Activated effector memory CD4-positive, alpha-beta T cell treated with anti-CD3 and anti-CD28 coated beads, Interleukin-2, amount 50 U/mL, for 16 hours (primary cell): ENCODE results near the gene CHGA.

Experiments used
- DNase-seq: peaks from one replicate; pipeline ENCODE4 v3.0.0-alpha.2; 2020

CHGA gene

DNA sequence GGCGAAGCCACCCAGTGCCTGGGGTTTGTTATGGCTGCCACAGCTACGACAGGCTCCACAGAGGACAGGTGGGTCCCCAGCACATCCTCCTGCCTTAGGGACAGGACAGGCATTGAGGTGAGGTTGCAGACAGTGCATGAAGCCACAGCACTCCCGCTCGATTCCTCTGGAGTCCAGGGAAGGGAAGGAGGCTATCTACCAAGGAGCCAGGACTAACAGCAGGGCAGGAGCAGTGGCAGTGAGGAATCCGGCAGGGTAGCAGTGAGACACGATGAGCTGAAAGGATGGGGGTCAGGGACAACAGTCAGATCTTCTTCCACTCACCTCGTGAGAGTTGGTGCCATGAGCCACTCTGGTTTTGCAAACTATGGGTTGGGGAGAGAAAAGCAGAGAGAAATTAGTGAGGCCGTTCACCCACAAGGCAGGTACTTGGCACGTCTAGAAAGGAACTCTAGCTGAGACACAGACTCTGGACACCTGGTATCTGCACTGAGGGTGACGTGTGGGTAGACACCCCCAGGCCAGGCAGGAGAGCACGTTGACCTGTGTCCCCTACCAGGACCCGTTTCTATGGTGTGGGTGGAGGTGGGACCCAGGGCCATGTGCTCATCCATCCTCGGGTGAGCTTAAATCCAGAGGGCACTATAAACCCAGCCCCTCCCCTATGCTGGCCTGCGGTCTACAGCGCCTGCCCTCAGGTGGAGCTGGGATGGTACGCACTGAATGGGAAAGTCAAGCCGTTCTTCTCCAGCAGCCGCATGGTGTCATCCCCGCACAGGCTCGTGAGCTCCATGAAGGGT lies 39.3 kb downstream of the CHGA start:
- DNase-seq: no peak

DNA sequence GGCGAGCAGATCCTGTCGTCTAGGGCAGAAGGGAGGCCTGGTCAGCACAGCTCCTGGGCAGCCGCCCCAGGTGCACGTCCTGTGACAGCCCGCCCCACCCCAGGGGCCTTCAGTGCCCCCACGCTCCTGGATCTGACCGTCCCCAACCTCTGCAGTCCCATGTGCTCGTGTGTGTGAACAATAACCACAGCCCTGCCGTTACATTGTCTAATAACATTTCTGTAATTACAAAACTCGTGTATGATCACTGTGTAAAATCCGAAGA lies 39.8 kb downstream of the CHGA start:
- no peak for DNase-seq

DNA sequence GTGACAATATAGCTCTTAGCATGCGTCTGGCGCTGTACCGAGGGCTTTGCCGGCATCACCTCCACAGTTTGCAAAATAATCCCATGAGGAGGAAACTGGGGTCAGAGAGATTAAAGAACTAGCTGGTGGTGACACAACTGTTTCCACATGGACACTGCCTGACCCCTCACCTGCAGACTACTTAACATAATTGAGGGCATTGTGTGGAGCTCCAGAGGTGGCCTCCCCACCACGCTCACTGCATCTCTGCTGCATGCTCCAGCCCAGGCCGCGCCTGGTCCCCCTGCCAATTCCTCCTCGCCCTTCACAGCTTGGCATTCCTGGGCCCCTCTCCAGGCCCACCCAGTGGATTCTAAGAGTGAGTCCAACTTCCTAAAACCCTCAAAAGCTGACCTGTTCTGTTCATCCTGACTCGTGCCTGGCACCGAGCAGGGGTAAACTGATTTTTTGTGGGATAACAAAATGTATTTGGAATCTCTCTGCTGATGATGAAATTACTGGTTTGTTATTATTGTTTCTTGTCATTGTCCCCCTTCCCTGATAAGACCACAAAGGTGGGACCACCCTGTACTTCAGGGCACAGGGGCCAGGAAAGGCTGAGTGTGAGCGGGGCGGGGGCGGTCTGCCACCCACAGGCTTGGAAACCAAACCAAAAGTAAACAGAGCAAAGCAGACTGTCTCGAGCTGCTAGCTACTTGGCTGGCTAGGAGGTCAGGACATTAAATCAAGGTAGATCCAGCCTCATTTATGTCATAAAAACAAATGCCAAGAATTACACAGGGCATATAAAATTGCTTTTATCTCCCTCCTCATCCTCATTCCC lies 40.6 kb downstream of the CHGA start:
- DNase-seq: no peak

DNA sequence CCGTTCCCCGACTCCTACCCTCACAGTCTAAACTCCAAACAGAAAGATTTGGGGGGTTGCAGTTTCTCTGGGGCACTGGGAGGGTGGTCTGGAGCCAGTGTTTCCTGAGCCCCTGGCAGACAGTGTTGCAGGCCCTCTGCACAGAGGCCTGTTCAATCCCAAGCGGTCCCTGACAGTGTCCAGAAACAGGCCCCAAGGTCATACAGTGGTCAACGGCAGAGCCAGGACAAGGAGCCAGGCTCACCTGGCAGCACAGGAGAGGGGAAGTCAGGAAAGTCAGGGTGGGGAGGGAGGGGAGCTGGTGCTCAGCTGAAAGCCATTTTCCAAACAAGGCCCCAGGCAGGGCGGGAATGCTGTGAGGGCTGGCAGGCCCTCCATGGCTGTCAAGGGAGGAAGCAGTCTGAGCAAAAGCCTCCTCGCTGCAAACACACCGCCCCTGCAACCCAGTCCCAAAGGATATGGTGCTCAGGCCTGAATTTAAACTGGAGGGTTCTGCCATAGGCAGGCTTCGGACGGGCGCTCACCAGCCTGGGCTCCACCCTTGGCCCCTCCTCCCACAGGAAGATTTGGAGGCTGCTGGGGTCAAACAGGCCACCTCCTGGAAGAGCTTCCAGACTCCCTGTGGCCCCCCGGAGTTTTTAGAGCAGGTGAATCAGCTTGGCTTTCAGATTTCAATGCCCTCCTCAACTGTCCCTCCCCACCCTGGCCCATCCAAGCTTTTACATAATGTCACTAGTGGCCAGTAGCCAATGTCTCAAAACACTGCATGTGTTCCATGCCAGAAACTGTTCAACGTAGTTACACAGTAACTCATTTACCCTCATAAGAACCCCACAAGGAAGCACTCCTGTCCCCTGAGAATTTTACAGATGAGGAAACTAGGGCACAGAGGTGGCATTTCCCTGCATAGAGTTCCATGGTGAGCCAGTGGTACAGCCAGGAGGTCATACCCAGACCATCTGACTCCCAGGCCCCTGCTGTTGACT lies 41.5 kb downstream of the CHGA start:
- DNase-seq: no peak

DNA sequence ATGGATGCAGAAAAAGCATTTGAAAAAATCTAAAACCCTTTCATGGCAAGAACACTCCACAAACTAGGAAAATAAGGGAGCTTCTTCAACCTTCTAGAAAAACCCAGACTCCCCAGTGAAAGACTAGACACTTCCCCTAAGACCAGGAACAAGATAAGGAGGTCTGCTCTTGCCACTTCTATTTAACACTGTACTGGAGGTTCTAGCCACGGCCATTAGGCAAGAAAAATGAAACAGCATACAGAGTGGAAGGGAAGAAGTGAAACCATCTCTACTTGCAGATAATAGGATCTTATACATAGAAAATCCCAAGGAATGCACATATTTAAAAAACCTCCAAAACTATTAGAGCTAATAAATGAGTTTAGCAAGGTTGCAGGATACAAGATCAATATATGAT lies 42.3 kb downstream of the CHGA start:
- DNase-seq: no peak

DNA sequence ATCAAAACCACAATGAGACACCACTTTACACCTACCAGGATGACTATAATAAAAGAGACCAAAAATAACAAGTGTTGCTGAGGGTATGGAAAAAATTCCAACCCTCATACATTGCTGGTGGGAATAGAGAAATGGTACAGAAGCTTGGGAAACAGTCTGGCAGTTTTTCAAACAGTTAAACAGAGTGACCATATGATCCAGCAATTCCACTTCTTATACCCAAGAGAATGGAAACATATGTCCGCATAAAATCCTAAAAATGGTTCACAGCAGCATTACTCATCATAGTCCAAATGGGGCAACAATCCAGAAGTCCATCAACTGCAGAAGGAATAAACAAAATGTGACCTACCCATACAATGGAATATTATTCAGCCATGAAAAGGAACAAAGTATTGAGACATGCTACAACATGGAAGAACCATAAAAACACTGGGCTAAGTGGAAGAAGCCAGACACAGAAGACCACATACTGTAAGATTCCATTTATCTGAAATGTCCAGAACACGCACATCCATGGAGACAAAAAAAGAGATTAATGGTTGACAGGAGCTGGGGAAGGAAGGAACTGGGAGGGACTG lies 44.5 kb downstream of the CHGA start:
- no peak for DNase-seq

DNA sequence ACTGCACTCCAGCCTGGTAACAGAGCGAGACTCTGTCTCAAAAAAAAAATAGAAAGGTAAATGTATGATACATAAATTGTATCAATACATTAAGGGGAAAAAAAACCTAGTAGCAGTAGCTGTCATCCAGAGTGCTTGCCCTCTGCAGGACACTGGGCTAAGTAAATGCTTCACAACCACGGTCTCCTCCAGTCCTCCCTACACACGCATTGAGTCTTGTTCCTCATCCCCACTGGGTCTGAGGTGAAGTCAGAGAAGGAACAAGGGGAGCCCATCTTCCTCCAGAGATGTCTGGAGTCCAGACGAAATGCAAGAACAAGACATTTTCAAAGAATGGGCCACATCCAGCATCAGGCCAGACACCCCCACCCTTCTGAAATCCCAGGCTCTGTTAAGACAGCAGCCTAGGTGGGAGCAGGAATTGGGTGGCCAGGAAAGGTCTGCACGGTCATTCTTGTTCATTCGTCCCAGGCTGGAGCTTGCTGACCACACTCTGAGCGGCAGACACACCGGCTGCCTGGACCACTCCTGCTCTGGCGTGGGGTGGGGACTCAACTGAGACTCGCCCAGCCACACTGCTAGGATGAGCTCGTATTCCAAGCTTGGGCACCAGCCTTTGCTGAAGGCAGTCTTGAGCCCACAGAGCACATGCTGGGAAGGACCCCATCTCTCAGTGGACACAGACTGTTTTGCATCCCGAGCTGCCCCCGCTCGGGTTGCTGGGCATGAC lies 45.5 kb downstream of the CHGA start:
- DNase-seq: no peak

DNA sequence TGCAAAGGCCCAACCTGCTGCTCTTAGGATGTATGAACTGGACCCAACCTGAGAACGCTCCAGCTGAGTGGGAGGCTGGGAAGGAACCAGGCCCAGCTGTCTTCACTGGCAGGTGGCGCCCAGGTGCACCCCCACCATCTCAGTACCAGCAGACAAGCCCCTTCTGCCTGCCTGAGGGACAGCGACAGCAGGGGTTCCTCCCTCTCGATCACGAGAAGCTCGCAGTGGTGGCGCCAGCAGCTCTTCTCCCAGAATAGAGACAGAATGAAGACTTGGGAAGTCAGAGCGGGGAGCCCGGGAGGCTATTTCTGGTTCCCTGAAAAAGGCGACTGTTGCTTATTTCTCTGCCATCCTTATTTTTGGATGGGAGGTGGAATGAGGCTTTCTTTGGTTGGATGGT lies 46.5 kb downstream of the CHGA start:
- DNase-seq: no peak

DNA sequence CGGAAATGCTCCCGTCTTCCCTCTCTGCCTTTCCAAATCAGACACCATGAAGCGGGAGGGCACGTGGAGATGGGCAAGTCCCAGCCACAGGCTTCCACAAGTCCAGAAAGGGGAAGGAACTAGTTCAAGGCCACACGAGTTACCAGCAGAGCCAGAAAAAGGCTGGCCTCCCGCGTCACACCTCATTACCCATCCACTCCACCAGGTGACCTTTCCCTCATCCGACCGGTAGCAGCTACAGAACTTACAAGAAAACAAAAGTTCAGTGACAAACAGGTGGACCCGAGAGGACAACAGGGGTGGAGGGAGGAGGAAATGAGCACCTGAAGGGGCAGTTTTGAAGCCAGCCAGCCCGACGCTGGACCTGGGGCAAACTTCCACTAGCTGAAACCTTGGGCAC lies 46.9 kb downstream of the CHGA start:
- no peak for DNase-seq

DNA sequence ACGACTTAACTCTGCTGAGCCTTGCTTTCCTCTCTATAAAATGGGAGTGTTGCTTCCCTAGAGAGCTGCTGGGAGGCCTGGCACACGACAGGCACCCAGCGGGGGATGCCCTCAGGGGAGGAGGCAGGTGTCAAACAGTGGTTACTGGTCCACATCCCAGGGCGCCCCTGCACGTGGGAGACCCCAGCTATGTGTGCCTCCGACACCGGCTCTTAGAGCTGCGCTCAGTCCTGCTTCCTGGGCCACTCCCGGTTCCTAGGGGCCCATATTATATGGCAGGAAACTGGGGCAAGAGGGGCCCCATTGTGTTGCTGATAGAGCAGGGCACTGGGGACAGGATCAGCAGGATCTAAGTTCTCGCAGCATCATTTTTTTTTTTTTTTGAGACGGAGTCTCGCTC lies 47.3 kb downstream of the CHGA start:
- no peak for DNase-seq

DNA sequence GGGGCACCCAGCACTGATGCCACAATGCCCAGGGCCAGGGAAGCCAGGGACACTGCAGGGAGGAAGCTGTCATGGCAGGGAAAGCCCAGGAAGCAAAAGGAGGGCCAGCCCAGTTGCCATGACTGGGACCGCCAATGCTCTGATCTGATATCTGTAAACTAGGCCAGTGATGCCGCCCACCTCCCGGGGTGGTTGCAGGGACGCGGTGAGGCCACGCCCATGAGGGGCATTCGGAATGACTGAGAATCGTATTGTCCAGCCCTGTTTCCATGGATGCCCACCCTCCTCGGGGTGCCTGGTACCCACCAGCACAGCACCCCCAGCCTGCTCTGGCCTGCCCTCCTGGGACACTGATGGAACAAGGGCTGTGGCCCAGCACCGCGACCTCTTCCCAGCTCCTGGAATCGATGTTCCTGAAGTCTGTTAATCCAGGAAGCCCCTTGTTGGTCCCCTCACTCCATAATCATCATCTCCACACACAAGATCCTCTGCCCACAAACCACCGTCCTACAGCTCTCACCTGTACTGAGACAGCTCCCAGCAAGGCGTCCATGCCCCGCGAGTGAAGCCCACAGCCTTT lies 48.7 kb downstream of the CHGA start:
- no peak for DNase-seq

DNA sequence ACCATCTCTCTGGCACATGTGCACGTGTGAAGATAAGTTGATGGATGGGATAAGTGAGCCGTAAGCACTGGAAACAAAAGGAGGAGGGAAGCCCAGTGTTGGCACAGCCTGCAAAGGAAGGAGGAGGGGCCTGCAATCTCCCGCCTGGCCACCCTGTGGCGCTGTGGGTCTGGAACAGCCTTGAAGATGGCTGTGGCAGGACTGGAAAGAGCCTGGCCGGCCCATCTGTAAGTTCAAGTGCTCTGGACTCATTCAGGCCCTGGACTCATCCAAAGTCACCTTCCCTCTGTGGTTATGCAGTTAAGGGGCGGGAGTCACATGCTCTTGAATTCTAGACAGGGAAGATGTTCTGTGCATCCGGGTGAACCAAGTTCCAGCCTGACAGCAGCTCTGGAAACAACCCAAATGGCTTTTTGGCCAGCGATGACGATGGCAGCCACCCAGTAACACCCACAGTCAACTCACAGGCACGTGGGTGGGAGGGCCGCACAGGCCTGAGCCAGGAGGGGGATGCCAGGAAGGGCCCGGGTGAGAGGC lies 50.4 kb downstream of the CHGA start:
- DNase-seq: no peak

DNA sequence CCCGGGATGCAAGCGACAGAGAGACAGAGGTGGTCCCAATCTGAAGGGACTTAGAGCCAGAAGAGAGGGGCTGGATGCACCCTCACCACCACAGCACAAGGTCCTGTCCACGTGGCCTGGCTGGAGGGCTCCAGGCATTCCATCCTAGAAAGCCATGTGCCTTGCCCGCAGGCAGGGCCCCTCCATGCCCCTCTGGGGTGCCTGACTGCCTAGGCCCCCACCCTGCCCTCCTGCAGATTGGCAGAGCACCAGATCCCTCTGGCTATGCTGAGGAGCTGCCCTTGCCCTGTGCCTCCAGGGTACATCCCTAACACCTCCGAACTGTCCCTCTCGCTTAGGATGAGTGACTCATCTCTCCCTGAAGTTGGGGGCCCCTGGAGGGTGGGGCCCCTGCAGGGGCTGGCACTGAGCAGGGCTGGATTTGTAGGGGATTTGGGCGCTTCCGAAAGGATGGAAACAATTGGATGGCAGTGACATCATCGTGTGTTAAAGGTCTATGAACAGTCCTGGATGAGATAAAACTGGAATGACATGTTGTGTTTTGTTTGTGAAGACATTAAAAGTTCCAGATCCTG lies 50.9 kb downstream of the CHGA start:
- no peak for DNase-seq

DNA sequence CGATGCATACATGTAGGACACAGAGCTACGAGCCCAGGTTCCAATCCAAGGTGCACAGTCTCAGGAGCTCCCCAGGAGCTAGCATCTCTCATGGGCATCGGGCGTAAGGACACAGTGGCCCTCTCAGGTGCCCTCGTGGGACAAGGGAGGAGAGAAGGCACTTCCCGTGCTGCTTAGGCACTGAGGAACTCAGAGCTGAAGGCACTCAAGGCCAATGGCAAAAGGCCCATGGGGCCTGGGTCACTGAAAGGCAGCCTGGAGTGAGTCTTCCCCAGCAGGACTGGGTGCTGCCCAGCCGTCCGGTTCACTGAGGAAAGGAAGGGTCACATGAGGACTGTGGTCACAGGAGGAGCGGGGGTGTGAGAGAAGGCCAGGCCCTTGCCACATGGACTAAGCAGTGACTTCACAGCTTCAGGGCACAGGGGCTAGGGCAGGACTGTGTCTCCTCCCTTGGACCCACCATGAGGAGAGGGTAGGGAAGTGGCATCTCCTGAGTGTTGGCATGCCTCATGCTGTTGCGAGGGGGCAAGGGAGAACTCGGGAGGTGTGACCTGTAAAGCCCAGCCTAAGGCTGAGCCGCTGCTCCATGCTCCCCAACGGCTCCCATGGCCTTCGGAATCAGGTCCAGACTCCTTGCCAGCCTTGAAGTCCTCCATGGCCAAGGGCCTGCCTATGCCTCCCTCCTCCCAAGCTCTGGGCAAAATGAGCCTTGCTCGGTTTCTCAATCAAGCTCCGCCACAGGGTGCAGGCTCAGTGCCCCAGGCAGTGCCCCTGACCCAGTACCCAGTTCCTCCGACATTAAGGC lies 51.8 kb downstream of the CHGA start:
- DNase-seq: no peak

DNA sequence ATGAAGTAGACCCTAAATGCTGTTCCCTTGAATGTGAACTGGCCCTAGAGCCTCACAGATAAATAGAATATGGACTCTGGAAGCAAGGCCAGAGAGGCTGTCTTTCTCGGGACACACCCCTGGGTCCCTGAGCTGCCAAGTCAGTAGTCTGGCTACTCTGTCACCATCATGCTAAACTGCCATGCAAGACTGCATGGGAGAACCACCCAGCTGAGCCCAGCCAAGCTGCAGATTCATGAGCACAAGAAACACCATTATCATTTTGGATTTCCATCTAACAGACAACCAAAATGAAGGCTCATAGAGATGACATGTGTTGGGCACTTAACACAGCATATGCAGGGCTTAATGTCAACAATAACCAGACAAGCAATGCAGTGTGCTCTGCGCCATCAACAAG lies 53.3 kb downstream of the CHGA start:
- no peak for DNase-seq

DNA sequence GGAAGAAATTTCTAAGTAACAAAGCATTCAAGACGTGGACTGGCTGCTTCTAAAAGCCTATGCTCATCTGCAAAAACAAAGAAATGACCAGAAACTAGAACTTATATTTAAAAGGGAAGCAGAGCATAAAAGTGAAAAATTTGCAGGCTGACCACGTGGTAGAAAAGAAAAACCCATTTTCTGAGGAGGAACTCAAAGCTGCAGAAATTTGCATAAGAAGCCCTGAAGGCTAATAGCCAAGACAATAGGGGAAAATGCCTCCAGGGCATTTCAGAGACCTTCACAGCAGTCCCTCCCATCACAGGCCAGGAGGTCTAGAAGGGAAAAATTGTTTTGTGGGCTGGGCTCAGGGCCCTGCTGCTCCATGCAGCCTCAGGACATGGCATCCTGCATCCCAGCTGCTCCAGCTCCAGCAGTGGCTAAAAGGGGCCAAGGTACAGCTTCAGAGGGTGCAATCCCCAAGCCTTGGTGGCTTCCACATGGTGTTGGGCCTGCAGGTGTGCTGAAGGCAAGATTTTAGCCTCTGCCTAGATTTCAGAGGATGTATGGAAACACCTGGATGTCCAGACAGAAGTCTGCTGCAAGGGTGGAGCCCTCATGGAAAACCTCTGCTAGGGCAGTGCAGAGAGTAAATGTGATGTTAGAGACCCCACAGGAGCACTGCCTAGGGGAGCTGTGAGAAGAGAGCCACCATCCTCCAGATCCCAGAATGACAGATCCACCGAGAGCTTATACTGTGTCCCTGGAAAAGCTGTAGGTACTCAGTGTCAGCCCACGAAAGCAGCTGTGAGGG lies 55.5 kb downstream of the CHGA start:
- no peak for DNase-seq

DNA sequence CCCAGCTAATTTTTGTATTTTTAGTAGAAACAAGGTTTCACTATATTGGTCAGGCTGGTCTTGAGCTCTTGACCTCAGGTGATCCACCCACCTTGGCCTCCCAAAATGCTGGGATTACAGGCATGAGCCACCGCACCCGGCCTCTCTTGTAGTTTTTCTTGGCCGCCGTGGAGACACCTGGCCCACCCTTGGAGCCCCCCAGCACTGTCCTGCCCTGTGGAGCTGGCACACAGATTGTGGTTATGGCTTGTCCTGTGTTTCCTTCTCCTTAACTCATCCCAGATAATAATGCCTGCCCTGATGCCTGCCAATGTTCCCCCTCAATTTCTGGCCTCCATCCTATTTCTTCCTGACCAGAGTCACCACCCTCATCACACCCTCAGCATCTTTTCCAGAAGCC lies 57.9 kb downstream of the CHGA start:
- no peak for DNase-seq

DNA sequence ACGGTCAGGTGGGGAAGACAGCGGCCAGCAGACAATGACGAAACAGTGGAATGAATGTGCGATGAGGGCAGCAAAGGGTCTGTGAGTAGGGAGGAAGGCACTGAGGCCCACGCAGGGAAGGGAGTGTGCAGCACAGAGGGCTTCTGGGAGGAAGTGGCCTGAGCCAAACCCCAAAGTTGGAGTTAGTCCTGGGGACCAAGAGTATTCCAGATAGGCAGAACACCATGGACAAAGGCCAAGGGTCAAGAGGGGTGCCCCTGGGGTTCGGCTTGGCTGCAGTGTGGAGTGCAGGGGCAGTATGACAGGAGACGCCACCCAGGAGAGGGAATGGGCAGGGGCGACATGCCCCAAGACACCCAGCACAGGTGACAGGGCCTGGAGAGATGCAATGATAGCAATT lies 58.8 kb downstream of the CHGA start:
- no peak for DNase-seq

DNA sequence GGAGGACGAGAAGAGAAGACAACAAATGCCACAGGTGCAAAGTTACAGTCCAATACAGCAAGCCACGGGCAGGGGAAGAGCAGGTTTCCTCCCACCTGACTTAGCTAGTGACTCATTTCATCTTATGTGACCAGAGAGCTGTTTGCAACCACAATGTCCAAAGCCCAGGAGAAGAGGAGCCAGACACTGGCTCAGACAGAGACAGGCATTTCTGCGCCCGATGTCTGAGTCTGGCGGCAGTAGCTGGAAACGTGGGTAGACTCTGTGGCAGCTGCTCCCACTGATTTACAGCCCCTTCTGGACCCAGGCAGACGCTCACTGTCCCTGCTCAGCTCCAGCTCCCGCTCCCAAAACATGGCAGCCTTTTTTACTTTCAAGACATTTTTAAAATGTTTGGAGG lies 60.0 kb downstream of the CHGA start:
- no peak for DNase-seq
